HG02870 (cell line): ENCODE data around the gene WDR7.

ENCODE experiments used
- ATAC-seq: cut with Tn5 transposase; IDR thresholded peaks from one replicate; pipeline ENCODE4 v1.9.1; 2021; ENCODE audit warnings: mild to moderate bottlenecking, moderate library complexity; ENCODE audit not compliant: unreplicated experiment

Gene WDR7

GRCh38 chr18:56982766-56983165 lies 331.6 kb downstream of the WDR7 start:
- ATAC-seq, result peak; percentile 54

- ATAC-seq, result no peak
These were observed 332.3 kb downstream of the WDR7 start for GRCh38 chr18:56983275-56983992.

GRCh38 chr18:56984731-56985130 lies 333.6 kb downstream of the WDR7 start:
- no peak for ATAC-seq

DNA sequence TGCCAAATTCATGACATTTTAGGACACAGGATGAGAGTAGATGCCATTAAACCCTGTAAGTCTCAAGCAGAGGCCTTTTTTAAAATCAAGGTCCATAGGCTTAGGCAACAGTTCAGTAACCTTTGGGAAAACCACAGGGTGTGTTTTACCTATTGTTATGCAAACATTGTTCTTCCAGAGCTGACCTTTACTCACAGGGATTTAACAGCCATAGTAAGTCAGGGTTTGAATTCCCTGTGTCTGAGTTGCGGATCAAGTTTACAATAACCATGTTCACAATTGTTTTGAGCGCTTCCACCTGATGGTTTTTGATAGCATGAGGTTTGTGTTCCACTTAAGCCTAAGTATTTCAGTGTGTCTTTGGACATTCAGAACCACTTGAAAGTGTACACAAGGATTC lies 335.7 kb downstream of the WDR7 start:
- no peak for ATAC-seq

DNA sequence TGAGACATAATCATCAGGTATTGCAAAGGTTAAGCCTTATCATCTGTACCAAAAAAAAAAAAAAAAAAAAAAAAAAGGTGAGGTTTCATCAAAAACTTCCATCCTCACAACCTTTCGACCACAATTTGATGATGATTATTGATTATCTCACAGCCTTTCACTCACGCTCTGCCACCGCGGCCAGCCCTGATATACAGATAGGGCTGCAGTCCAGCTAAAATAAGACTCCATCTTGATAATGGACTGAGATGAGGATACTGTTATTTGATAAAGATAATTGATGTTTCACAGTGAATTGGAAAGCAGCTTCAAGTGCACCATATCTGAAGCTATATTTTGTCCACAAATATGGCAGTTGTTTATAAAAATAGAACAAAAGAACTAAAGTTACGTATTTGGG lies 336.1 kb downstream of the WDR7 start:
- no peak for ATAC-seq

DNA sequence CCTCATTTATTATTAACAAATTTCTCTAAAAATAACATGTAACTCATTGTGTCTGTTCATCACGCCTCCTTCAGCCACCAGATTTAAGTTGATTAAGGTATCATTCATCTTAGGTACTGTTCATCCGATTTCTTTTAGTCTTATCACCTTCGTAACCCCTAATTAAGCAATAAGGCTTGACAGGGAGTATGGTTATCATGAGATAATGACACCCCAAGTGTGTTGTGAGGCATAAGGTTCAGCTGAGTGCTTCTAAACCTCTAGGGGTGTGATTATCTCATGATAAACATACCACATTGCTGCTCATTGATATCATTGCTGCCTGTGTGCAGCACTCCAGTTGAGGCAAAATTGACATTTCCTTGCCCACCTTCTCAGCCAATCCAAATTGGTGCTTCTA lies 336.9 kb downstream of the WDR7 start:
- ATAC-seq, result no peak

DNA sequence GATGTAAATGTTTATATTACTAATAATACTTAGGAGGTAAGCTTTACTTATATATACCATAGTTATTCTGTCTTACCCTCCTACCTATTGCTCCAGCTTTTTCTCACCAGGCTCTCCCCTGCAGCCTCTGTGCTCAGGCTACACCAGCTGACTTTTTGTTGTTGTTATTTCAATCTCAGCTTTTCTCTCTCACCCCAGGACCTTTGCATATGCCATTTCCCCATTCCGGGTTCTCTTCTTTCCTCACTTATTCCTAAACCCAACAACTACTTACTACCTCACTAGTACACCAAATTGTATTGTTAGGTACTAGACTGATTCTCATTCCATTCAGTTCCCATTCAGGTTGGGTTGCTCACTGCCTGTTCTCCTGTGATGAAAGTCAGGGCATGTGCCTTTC lies 339.5 kb downstream of the WDR7 start:
- no peak for ATAC-seq

DNA sequence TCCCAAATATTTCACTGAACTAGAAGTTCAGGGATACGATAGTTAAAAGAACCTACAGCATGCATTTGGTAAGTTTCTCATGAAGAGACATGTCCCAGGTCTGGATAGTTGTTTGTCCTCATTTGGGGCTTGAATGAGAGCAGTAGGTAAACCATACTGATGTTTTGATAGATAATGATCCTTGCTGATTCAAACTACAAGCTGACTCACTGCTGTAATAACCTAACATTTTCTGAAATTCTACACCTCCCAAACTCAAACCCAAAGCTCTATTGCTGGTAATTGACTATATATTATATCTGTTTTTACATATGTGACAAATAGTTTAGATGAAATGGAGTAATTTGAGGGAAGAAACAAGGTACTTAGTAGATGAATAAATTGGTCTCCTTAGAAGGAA lies 341.6 kb downstream of the WDR7 start:
- ATAC-seq, result no peak

GRCh38 chr18:56995579-56996188 lies 344.5 kb downstream of the WDR7 start:
- ATAC-seq, result no peak

DNA sequence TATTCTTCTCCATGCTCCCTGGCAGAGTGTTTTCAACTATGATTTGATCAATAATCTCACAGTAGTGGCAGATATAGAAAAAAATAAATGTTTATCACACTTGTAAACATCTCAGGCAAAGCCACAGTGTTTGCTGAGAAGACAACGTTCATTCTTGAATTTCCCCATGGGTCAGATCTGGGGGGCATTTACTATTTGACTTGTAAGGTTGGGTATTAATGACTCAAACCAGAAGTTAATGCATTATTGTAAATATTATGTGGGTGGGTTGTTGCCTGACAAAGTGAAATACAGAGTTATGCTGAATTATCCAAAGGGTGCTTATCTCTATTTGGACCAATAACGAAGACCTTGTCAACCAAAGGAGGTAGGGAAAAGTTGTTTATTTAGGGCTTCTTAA lies 346.0 kb downstream of the WDR7 start:
- no peak for ATAC-seq

DNA sequence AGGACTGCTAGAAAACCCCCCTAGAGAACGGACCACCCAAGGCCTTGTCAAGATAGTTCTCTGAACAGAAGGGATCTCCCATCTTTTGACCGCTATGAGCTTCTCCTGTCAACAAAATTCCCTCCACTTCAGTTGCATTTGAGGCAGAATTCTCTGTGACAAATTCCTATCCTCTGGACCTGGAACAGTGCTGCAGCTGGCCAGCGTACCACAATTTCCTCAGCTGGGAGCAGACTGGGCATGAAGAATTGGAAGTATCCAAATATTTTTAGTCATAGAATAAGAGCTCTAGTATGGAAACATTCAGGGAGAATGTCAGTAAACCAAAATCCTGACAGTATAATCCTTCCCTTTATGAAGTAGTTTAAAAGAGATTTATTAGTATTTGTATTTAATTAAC lies 348.7 kb downstream of the WDR7 start:
- no peak for ATAC-seq

DNA sequence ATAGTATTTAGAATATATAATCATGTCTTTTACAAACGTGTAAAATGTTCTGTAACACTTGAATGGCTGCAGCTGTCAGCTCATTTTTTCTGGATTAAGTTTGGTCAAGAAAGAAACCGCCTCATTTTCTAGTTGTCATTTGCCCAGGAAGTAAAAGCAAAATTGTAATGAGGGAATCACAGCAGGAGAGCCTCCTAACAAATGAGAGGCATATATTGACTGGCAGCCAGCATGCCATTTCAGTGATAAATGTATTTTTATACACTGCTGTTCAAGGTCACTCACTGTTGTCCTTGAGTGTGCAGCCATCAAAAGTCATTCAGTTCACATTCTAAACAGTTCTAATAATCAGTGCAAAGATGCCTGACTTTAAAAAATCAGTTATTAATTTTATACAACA lies 351.5 kb downstream of the WDR7 start:
- no peak for ATAC-seq

DNA sequence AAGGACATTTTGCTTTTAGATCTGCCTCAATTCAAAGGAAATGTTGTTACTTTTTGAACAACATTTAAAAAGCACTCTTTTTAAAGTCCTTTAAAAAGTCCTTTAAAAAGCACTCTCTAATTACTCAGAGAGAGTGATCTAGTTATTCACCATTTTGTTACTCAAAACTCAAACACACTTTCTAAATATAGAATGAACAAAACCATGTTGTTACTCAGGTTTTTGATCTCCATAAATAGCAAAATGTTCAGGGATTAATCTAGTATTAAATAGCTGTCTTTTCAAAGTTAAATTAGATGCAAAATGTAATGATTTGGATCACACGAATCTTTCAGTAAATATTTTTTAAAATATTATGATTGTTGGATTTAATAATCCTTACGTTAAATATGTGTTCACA lies 352.2 kb downstream of the WDR7 start:
- ATAC-seq, result no peak

GRCh38 chr18:57004366-57005121 lies 353.4 kb downstream of the WDR7 start:
- ATAC-seq, result peak; percentile 91

- no peak for ATAC-seq
These were observed 357.0 kb downstream of the WDR7 start for GRCh38 chr18:57008001-57008686.

GRCh38 chr18:57009844-57010243 lies 358.7 kb downstream of the WDR7 start:
- ATAC-seq, result no peak

DNA sequence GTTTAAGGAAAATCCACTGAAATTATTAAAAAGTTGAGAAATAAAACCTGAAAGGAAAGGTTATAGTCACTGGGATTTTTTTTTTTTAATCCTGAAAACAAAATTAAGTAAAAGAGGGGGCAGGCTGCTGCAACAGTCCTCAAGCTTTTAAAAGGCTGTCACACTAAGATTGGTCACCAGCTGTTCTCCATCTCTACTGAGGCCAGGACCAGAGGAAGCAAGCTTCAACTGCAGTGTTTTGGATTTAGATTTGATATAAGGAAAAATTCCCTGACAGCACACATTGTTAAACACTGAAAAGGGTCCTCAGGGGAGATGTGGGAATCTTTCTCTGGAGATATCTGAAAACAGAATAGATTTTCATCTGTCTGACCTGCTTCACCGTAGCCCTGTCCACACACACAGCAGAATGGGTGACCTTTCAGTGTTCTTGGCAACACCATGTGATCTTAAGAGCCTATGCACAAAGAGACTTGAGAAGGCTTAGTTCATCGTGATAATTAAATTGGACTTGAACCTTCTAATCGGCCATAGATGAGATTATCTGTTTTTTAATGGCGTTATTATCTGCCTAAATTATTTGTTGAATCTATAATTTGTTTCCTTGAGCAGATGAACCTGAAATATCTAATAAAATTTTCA lies 363.7 kb downstream of the WDR7 start:
- no peak for ATAC-seq

DNA sequence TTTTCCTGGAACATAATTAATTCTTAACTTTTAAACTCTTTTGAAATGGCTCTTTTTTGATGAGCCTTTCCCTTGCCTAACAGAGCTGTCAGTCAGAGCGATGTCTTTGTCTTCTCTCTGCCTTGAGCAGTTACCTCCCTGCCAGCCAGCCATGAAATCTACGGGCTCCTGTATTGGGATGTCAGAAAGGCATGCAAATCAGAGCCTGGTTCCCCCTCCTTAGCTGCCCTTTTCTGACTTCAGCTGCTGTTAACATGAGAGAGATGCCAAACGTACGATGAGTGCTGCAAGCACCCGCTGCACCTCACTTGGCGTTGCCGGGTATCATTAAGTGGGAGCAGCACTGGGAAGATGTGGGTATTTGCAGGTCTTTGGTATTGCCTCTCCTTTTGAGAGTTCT lies 364.3 kb downstream of the WDR7 start:
- no peak for ATAC-seq

- ATAC-seq, result no peak
These were observed 367.7 kb downstream of the WDR7 start for GRCh38 chr18:57018845-57019244.

DNA sequence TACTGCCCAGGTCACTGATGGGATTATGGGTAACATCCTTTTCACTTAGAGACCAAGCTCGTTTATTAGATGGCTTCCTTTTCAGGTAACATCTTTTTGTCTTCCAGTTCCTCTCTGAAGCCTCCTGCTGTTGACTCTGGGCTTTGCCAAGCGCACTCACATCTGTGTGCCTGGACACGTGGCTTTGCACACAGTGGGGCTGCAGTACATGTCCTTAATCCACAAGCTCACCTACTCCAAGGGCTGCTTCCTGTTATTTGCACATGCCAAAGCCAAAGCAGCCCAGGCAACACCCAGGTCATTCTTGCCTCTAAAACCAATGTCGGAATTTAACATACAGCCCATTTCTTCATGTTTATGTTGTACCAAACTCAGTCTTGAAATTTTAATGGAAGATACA lies 371.6 kb downstream of the WDR7 start:
- ATAC-seq, result no peak

DNA sequence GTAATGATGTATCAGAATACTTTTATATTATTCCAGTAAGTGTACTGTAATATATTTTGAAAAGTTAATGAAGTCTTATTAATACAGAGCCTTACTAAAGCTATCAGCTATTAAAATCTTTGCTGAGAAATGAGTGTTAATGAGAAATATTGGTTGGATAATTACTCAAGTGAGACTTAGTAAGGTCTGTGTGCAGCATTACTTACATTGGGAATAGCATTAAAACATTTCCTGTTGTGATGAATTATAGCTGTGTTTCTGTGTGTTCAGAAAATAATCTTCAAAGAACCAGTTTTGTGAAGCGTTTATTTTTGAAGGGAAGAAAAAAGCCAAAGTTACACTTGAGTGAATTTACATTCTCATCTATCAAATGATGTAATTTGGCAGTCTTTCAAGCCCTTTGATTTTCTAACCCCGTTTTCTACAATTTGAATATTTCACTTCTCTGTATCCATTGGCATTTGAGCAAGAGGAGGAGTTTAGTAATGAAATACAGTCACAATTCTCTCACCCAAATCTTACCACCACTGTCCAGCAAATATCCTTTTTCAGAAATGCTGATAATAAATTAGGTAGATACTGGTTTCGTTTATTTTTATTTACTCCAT lies 372.2 kb downstream of the WDR7 start:
- ATAC-seq, result no peak
